GM20431 (cell line): ENCODE measurements around the gene PLAC8.
"Not testable (repeated sequence)": the region's sequence is repeated elsewhere in the genome, so short reads cannot be mapped to it uniquely, and the experiment has no call there.

Experiments used
- in situ Hi-C: fragments of 300-500 bp; cut with MseI, MboI; formaldehyde crosslinking; loops from one replicate; pipeline ENCODE4 v1.15.0; 2020; ENCODE audit warnings: low sequenced_read_pairs; ENCODE audit not compliant: unreplicated experiment

The PLAC8 gene

DNA sequence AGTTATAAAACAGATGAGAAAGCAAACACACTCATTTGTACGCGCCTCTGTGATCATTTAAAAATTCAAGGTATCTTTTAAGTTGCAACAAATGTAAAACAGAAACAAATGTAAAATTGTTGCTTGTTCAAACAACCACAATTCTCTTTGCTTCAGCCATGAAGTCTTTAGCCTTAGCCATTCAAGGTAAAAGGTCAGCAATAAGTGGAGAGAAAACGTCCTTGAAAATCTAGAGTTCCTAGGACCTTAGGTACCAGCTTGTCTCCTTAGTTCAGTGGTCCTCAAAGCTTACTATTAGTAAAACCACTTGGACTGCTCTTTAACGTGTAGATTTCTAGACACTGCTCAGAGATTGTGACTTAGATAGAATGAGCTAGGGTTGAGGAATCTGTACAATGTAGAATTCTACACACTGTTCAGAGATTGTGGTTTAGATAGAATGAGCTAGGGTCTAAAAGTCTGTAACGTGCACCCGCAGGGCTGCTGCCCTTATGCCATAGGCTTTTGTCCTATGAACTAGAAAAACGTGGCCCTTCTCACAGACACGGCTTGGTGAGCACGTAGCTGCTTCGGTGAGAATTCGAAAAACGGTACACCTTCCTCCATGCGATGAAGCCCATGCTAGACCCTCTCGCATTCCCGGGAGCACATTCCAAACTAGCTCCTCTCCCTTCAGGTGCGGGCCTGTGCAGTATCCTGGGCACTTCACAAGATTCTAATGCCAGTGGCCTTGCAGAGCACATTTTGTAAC is 1.7 kb downstream of the PLAC8 start:
- in situ Hi-C loops = no loop called here

- in situ Hi-C loops = no loop called here
These were observed 2.3 kb downstream of the PLAC8 start for GRCh38 chr4:83112231-83112630.

- in situ Hi-C loops = not testable (repeated sequence)
These were observed 2.8 kb downstream of the PLAC8 start for GRCh38 chr4:83111751-83112141.

GRCh38 chr4:83110970-83111750 is 3.4 kb downstream of the PLAC8 start:
- in situ Hi-C loops = no loop called here

DNA sequence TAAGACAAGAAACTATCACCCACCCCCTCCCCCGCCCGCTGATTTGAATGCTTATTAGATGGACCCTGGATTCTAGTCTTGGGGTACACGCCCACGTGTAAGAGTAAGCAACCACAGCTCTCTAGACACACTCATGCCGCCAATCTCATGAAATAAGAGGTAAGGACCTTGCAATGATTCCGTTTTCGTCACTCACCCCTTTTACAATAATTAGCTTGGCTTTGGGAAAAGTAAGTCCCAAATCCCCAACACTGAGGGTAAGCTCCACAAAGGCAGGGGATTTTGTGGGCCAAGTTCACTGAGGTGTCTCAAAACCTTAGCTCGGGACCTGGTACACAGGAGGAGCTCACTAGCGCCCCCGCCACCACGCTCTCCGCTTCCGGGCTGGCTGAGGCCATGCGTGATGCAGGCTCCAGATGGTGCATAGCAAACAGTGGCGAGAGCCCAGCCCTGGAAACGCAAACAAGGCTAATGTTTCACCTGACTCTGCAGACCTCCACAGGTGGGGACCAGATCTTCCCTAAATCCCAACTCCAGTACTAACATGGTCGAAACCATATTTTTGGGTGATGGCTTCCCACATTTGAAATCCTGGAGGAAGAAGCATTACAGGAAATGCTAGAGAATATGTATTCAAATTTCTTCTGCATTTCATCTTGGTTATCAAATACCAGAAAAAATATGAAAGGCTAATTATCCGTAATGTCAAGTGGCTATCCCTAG is 4.1 kb downstream of the PLAC8 start:
- in situ Hi-C loops = no loop called here

GRCh38 chr4:83109480-83110222 is 4.9 kb downstream of the PLAC8 start:
- in situ Hi-C loops = no loop called here

DNA sequence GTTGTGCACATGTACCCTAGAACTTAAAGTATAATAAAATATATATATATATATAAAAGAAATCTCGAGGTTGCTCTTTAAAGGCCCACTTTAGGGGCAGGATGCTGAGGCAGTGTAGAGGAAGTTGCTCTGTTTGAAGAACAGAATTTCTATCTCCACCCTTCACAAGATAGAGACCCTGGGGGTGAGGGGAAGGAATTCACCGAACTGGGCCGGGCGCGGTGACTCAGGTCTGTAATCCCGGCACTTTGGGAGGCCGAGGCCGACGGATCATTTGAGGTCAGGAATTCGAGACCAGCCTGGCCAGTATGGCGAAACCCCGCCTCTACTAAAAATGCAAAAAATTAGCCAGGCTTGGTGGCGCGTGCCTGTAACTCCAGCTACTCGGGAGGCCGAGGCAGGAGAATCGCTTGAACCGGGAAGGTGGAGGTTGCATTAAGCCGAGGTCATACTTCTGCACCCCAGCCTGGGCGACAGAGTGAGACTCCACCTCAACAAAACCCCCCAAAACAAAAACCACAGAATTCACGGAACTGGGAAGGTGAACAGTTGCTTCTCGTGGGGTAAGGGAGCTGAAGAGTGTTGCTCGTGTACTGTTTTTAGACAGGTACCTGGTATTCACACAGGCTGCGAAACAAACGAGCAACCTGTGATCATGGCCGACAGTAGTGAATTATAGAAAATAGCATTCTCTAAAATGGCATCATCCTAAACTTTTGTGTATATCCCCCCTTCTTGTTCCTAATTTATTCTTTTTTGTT is 6.2 kb downstream of the PLAC8 start:
- in situ Hi-C loops = no loop called here

DNA sequence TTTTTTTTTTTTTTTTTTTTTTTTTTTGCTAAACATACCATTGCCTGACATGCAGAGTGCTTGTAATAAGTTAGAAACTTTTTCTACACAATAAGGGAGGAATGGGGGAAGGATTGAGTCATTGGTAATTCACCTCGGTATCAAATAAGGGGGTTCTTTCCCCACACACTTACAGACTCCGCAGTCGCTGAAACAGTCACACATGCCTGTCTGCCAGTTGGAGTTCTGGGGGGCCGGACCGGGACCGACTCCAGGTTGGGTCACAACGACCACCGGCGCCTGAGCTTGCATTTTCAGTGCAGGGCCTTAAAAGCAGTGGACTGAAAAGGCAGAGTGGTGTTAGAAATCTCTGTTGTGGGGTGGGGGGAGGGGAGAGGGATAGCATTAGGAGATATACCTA is 6.9 kb downstream of the PLAC8 start:
- in situ Hi-C loops = no loop called here

DNA sequence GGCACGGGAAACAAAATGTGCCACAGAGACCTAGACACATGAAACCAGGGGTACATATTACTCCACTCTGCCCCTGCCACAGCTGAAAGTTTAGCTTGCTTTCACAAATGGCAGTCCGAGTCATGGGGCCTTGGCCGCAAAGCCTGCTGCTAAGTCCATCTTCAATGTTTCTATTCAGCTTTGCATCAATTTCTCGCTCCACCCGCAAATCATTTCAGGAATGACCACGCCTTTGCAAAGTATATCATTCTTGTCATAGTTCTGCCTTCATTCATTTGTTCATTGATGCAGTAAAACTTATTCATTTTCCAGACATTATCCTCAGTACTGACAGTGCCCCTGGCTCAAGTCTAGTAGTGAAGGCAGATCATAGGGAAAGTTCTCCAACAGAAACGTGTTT is 9.5 kb downstream of the PLAC8 start:
- in situ Hi-C loops = no loop called here

DNA sequence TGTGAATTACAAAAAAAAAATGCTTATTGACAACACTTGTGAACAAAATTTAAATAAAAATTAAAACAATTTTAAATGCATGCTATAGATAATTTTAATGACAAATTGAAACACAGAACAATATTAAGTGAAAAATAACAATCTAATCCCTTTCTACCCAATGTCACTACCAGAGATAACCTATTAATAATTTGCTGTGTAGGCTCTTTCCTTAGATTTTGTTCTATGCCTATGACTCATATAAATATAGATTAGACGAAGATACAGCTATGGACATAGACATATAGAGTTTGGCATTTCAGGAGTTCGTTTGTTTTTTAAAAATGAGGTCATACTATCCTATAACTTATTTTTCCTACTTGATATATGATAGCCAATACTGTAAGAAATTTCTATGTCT is 18.1 kb downstream of the PLAC8 start:
- in situ Hi-C loops = no loop called here

- in situ Hi-C loops = no loop called here
These were observed 21.4 kb downstream of the PLAC8 start for GRCh38 chr4:83093060-83093640.

- in situ Hi-C loops = no loop called here
These were observed 24.9 kb downstream of the PLAC8 start for GRCh38 chr4:83089410-83090157.

- in situ Hi-C loops = not testable (repeated sequence)
These were observed 29.6 kb downstream of the PLAC8 start for GRCh38 chr4:83084956-83085355.

- in situ Hi-C loops = no loop called here
These were observed 30.5 kb downstream of the PLAC8 start for GRCh38 chr4:83083925-83084475.

DNA sequence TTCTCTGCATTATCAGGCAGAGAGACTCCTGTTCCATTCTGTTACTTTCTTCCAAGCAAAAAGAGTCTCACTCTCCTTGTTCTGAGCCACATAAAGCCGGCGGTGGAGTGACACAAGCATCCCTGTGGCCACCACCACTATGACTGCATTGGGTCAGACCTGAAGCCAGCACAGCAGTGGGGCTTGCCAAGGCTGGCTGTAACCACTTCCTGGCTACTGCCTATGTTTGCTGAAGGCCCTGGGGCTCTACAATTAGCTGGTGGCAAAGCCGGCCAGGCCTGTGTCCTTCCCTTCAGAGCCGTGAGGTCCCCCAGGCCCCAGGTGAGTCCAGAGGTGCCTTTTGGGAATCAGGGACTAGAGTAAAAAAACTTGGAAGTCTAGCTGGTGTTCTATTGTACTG is 31.8 kb downstream of the PLAC8 start:
- in situ Hi-C loops = no loop called here

- in situ Hi-C loops = no loop called here
These were observed 34.0 kb downstream of the PLAC8 start for GRCh38 chr4:83080561-83080960.

DNA sequence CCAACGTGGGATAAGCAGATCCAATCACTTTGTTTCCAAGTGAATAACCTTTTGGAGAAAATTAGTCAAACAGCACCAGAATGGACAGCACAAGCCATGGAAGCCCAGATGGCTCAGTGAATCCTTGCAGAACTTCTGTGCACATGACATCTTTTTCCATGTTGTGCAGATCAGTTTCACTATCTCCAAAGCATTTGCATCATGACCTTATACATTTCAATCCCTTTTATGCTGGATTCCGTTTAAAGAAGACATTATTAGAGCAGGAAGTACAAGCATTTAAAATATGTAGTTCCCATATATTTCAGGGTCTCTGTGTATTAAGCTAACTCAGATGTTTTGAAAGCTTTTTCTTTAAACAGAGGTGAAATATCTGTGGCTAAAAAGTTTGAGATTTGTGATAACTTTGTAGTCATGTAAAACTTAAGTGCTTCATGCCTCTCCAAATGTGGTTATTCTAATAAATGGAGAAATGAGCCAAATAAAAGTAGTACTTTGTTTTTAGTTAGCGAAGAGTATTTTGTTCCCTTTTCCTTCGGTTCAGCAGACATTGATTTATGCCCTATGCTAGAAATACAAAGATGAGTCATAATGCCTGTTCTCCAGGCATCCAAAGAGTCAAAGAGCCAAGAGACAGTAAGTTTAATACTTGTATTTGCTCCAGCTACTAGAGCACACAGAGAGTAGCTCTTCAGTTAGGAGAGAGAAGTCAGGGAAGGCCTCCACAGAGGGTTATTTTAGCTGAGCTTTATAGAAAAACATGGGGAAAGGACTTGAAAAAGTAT is 39.0 kb downstream of the PLAC8 start:
- in situ Hi-C loops = no loop called here

DNA sequence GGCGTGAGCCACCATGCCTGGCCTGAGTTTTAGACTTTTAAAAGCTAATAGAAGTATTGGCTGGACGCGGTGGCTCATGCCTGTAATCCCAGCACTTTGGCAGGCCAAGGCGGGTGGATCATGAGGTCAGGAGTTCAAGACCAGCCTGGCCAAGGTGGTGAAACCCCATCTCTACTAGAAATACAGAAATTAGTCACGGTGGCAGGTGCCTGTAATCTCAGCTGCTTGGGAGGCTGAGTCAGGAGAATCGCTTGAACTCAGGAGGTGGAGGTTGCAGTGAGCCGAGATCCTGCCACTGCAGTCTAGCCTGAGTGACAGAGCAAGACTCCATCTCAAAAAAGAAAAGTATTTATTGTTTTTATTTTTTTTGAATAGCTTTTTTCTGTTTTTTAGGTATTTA is 39.7 kb downstream of the PLAC8 start:
- in situ Hi-C loops = not testable (repeated sequence)
